ENCODE results near the gene DOK5.

DOK5 gene

GRCh38 chr20:54515793-54516628 lies 40.6 kb downstream of the DOK5 start:
- no peak for DNase-seq

- no peak for DNase-seq
These were observed 42.0 kb downstream of the DOK5 start for GRCh38 chr20:54517241-54517975.

GRCh38 chr20:54524849-54525248 lies 49.5 kb downstream of the DOK5 start:
- DNase-seq = no peak

- no peak for DNase-seq
These were observed 50.7 kb downstream of the DOK5 start for GRCh38 chr20:54525916-54526590.

- DNase-seq = no peak
These were observed 51.4 kb downstream of the DOK5 start for GRCh38 chr20:54526801-54527200.

- DNase-seq = no peak
These were observed 57.2 kb downstream of the DOK5 start for GRCh38 chr20:54532573-54532972.

GRCh38 chr20:54534101-54534500 lies 58.7 kb downstream of the DOK5 start:
- no peak for DNase-seq

- no peak for DNase-seq
These were observed 59.6 kb downstream of the DOK5 start for GRCh38 chr20:54535033-54535432.

- no peak for DNase-seq
These were observed 60.4 kb downstream of the DOK5 start for GRCh38 chr20:54535746-54536145.

GRCh38 chr20:54539521-54540046 lies 64.2 kb downstream of the DOK5 start:
- DNase-seq = no peak

- DNase-seq = no peak
These were observed 68.0 kb downstream of the DOK5 start for GRCh38 chr20:54543369-54543768.

- no peak for DNase-seq
These were observed 70.4 kb downstream of the DOK5 start for GRCh38 chr20:54545676-54546358.

- DNase-seq = no peak
These were observed 73.5 kb downstream of the DOK5 start for GRCh38 chr20:54548849-54549248.

- DNase-seq = no peak
These were observed 74.4 kb downstream of the DOK5 start for GRCh38 chr20:54549658-54550326.

- peak; percentile 4 for DNase-seq
These were observed 75.5 kb downstream of the DOK5 start for GRCh38 chr20:54550776-54551396.

GRCh38 chr20:54554006-54554405 lies 78.6 kb downstream of the DOK5 start:
- DNase-seq = no peak

GRCh38 chr20:54555150-54555549 lies 79.8 kb downstream of the DOK5 start:
- no peak for DNase-seq

- DNase-seq = no peak
These were observed 81.0 kb downstream of the DOK5 start for GRCh38 chr20:54556406-54556805.

GRCh38 chr20:54557806-54558590 lies 82.6 kb downstream of the DOK5 start:
- DNase-seq = no peak

- no peak for DNase-seq
These were observed 84.5 kb downstream of the DOK5 start for GRCh38 chr20:54559890-54560289.

GRCh38 chr20:54560357-54560756 lies 85.0 kb downstream of the DOK5 start:
- no peak for DNase-seq

Measured in activated CD4-positive, alpha-beta T cell treated with anti-CD3 and anti-CD28 coated beads, Interleukin-2, Interleukin-6, amounts not matched to agents 100 ng/mL and 50 ng/mL, durations not matched to agents 16 hours and 8 hours (primary cell).